Esophagus muscularis mucosa (tissue), 4 donors: ENCODE results near the gene RABL3. TPM values are rescaled to one million over a fixed set of nuclear protein-coding genes. Genes with fewer than 3 reads are reported as not detected.
A peak's percentile ranks its signal among the peaks of the same experiment; 100 is the strongest.

Experiments used
- DNase-seq: peaks from one replicate; pipeline ENCODE4 v3.0.0-alpha.2; 2017; ENCODE audit errors: extremely low spot score
- H3K27ac ChIP-seq, 4 donors: fragments of 200-600 bp; sonication (generic); replicated peaks in 1 of 4; 1 replicate in 3 of 4; 2 replicates in 1 of 4; pipeline ENCODE4 v1.5.1; 2016 to 2019; ENCODE audit warnings: mild to moderate bottlenecking in 1 of 4
- H3K27me3 ChIP-seq, 4 donors: fragments of 200-600 bp; sonication (generic); one replicate each; pipeline versions ENCODE4 v1.5.1 to v1.6.0; 2016 to 2019
- H3K36me3 ChIP-seq, 4 donors: fragments of 200-600 bp; sonication (generic); one replicate each; pipeline ENCODE4 v1.5.1; 2016 to 2019
- H3K4me1 ChIP-seq, 4 donors: fragments of 200-600 bp; sonication (generic); one replicate each; pipeline ENCODE4 v1.5.1; 2016 to 2019
- H3K4me3 ChIP-seq, 4 donors: fragments of 200-600 bp; sonication (generic); 1 replicate in 2 of 4; 2 replicates in 2 of 4; pipeline ENCODE4 v1.5.1; 2016 to 2019; ENCODE audit warnings: mild to moderate bottlenecking in 4 of 4, moderate library complexity in 1 of 4
- H3K9me3 ChIP-seq, 4 donors: fragments of 200-600 bp; sonication (generic); 1 replicate in 3 of 4; 2 replicates in 1 of 4; pipeline ENCODE4 v1.5.1; 2016 to 2019
- EP300 ChIP-seq: sonication (generic); formaldehyde crosslinking; IDR thresholded peaks from one replicate; pipeline ENCODE4 v1.6.1; 2017; ENCODE audit warnings: antibody characterized with exemption
- POLR2A ChIP-seq: fragments of 450-650 bp; IDR thresholded peaks from one replicate; pipeline ENCODE4 v1.6.1; 2017; ENCODE audit warnings: antibody characterized with exemption, moderate library complexity, mild to moderate bottlenecking, low read depth
- POLR2AphosphoS5 ChIP-seq, 2 donors: sonication (generic); formaldehyde crosslinking; IDR thresholded peaks; one replicate each; pipeline ENCODE4 v1.6.1; 2017; ENCODE audit warnings: antibody characterized with exemption in 2 of 2
- WGBS: methylation state at CpG from one replicate; pipeline ENCODE4 v1.1.5; 2018; 5-methylcytosine and 5-hydroxymethylcytosine counted together
- intact Hi-C: fragments of 100-400 bp; cut with DNase I; formaldehyde crosslinking; loops from one replicate; pipeline ENCODE4 v1.15.1; 2023
- total RNA-seq, 4 donors: library from RNA; depleted of rRNA; stranded (reverse); fragments of >200 nt; gene quantifications; one replicate each; pipeline versions ENCODE4 v1.1.0 to v1.2.1, GENCODE V29; 2016
- TF ChIP-seq, protein P1 (sequence below), 3 experiments: fragments of 200-600 bp in 2 of 3; fragments of 450-650 bp in 1 of 3; sonication (generic) in 2 of 3; IDR thresholded peaks; one replicate each; pipeline ENCODE4 v1.5.1; 2017 to 2019; ENCODE audit warnings: antibody characterized with exemption in 3 of 3, mild to moderate bottlenecking in 2 of 3, moderate library complexity in 1 of 3

RABL3 gene
- total RNA-seq, 4 donors from 2014 or later, result 16.9 to 23.9 (median 20.7) TPM

DNA sequence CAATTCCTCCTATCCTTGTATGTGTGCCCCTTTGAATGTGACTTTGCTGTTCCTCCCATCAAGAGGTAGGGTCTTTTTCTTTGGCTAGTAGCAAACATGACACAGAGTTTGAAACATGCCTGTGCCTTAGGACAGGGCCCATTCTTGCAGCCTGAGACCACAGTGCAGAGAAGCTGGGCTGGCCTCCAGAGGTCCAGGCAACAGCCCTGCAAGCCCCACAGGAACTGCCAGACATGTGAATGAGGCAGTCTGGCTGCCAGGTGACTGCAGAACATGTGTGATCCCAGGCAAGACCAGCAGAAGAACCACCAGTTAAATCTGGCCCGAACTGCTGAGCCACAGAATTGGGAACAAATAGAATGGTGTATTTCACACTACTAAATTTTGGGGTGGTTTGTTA, 59.1 kb downstream of the RABL3 start:
- no peak overlapping the region for H3K4me3 ChIP-seq
- H3K27me3 ChIP-seq, result no peaks in the 10 kb centered on the region
- intact Hi-C loops, result no loop called here
- H3K4me1 ChIP-seq, result peaks cover 8 to 14% (median 12%) of the 10 kb centered on the region in 4 donors
- H3K36me3 ChIP-seq, result no peaks in the 10 kb centered on the region
- WGBS, result 100% methylated on average over 1 of the region's 1 CpG
- no peak for DNase-seq
- H3K9me3 ChIP-seq, result no peaks in the 10 kb centered on the region
- no peak overlapping the region for H3K27ac ChIP-seq
- TF ChIP-seq, protein P1, sequence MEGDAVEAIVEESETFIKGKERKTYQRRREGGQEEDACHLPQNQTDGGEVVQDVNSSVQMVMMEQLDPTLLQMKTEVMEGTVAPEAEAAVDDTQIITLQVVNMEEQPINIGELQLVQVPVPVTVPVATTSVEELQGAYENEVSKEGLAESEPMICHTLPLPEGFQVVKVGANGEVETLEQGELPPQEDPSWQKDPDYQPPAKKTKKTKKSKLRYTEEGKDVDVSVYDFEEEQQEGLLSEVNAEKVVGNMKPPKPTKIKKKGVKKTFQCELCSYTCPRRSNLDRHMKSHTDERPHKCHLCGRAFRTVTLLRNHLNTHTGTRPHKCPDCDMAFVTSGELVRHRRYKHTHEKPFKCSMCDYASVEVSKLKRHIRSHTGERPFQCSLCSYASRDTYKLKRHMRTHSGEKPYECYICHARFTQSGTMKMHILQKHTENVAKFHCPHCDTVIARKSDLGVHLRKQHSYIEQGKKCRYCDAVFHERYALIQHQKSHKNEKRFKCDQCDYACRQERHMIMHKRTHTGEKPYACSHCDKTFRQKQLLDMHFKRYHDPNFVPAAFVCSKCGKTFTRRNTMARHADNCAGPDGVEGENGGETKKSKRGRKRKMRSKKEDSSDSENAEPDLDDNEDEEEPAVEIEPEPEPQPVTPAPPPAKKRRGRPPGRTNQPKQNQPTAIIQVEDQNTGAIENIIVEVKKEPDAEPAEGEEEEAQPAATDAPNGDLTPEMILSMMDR (IDR thresholded peaks at IDR 0.05), result no peak
- TF ChIP-seq POLR2AphosphoS5 (IDR thresholded peaks at IDR 0.05), result no peak
- no peak for TF ChIP-seq POLR2A
- TF ChIP-seq EP300, result no peak

DNA sequence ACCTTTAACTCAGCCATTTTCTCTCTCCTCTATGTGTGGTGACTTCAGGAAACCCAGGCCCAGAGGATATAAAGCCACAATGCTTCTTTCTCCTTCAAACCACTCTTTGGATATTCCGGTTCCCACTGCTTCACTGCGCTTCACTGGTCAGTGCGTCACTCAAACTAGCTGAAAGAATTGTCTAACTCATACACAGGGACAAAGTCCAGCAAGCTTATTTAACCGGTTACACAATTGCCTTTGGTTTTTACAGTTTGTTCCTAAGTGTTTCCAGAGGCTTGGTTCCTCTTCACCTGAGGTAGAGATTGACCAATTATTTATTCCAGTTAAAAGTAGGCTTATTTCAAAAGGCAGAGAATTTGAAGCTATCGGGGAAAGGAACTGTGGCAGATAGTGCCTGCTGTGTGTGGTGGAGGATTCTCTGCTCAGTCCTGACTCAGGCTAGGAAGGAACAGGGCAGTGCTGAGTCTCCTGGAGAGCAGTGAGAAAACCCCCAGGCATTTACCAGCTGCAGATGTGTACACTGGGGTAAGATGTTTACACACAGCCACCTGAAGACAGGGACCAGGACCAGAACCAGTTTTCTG, 60.1 kb downstream of the RABL3 start, which contains the start of gene HGD:
TSS of gene HGD (minus strand) at position 145 of the 587 bp plus-strand sequence. CDS start at position 17, 128 bp downstream.
- Histone ChIP-seq H3K36me3 (no peaks in the 10 kb centered on the region), H3K27me3 (no peaks in the 10 kb centered on the region), H3K4me3 (no peak within 1 kb of the TSS), H3K4me1 (peaks cover 8 to 17% (median 16%) of the 10 kb centered on the region in 4 donors), H3K9me3 (no peaks in the 10 kb centered on the region), H3K27ac (no peak within 1 kb of the TSS)
- TF ChIP-seq EP300, result no peak
- no peak for TF ChIP-seq POLR2A
- no peak for TF ChIP-seq POLR2AphosphoS5 (IDR thresholded peaks at IDR 0.05)
- TF ChIP-seq, protein P1 (IDR thresholded peaks at IDR 0.05), result no peak
- 89% methylated on average over 5 of the region's 5 CpGs for WGBS
- intact Hi-C loops, result no loop called here
- no peak for DNase-seq

DNA sequence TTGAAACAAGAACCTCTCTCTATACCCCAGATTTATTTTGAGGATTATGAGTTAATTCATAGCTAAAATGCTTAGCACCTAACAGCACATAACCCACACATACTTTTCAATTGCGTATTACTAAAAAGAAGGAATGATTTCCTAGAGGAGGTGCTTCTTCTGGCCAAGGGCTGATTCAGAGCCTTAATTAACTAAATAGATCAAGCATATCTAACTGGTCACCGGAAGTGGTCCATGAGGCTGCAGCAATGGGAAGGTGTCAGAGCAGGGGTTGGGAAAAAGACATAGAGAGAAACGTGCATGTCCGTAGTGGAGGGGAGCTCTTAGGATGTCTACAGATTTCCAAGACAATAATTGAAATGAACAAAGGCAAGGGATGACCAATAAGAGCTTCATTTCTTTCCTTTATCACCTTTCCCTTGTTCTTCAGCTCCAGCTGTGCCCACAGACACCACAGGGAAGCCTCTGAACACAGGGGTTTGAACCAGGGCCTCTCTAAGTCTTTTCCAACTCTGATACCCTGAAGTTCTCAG, 60.7 kb downstream of the RABL3 start:
- no peaks in the 10 kb centered on the region for H3K36me3 ChIP-seq
- no peaks in the 10 kb centered on the region for H3K27me3 ChIP-seq
- no peak for TF ChIP-seq EP300
- TF ChIP-seq, protein P1 (IDR thresholded peaks at IDR 0.05), result no peak
- TF ChIP-seq POLR2AphosphoS5 (IDR thresholded peaks at IDR 0.05), result no peak
- no peak for TF ChIP-seq POLR2A
- intact Hi-C loops, result no loop called here
- H3K9me3 ChIP-seq, result no peaks in the 10 kb centered on the region
- H3K4me1 ChIP-seq, result peaks cover 8 to 17% (median 16%) of the 10 kb centered on the region in 4 donors
- WGBS, result 89% methylated on average over 4 of the region's 4 CpGs
- no peak overlapping the region for H3K4me3 ChIP-seq
- no peak for DNase-seq
- no peak overlapping the region for H3K27ac ChIP-seq

DNA sequence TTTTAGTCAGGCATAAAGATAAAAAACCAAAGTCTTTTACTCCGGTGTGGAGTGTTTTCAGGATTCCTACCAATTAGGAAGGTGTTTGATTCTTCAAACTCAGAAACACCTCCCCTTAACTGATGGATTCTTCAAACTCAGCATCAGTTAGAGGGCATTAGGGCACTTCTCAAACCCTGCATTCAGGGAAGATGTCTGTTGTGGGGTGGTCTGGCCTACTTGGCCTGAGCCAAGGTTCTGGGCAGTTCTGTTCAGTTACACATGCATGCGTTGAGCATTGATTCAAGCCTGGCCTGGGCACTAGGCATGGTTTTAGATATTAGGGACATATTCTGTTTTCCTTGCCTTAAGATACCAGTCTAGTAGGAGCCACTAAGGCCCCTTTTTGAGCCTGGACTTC, 61.3 kb downstream of the RABL3 start:
- TF ChIP-seq POLR2AphosphoS5 (IDR thresholded peaks at IDR 0.05) (no peak), POLR2A (no peak), EP300 (no peak)
- TF ChIP-seq, protein P1 (IDR thresholded peaks at IDR 0.05), result no peak
- H3K9me3 ChIP-seq, result no peaks in the 10 kb centered on the region
- no peaks in the 10 kb centered on the region for H3K27me3 ChIP-seq
- intact Hi-C loops, result no loop called here
- no peak overlapping the region for H3K27ac ChIP-seq
- H3K36me3 ChIP-seq, result no peaks in the 10 kb centered on the region
- no peak overlapping the region for H3K4me3 ChIP-seq
- peak; percentile 34 for DNase-seq
- peaks cover 8 to 17% (median 16%) of the 10 kb centered on the region in 4 donors for H3K4me1 ChIP-seq
- 93% methylated on average over 2 of the region's 2 CpGs for WGBS
